Astrocyte (in vitro differentiated cells and primary cell): Measurements from ENCODE around the gene ITGA8. TPM values are rescaled to one million over a fixed set of nuclear protein-coding genes. Genes with fewer than 3 reads are reported as not detected.

ENCODE experiments used
- DNase-seq: peaks from one replicate; pipeline ENCODE4 v3.0.0-alpha.2; 2010; ENCODE audit warnings: low read depth
- FAIRE-seq: peaks from 2 replicates; lab custom pipeline; 2011; peaks lifted over from hg19 to GRCh38; lab: Jason Lieb, UNC
- H2AFZ ChIP-seq: 2 replicates; pipeline ENCODE4 v1.6.0; 2012; ENCODE audit warnings: low read depth, low read length, inconsistent platforms
- H3K27ac ChIP-seq: 2 replicates; pipeline ENCODE4 v1.5.1; 2011; ENCODE audit warnings: low read depth, low read length, inconsistent platforms
- H3K27me3 ChIP-seq: 2 replicates; pipeline ENCODE4 v1.6.0; 2011; ENCODE audit warnings: low read length, inconsistent platforms; ENCODE audit not compliant: insufficient read depth
- H3K36me3 ChIP-seq: 2 replicates; pipeline ENCODE4 v1.5.1; 2011; ENCODE audit warnings: low read length, inconsistent platforms; ENCODE audit not compliant: insufficient read depth
- H3K4me1 ChIP-seq: 2 replicates; pipeline ENCODE4 v1.5.1; 2011; ENCODE audit warnings: low read length, inconsistent platforms; ENCODE audit not compliant: insufficient read depth
- H3K4me2 ChIP-seq: 2 replicates; pipeline ENCODE4 v1.6.0; 2012; ENCODE audit warnings: low read length, inconsistent platforms
- H3K4me3 ChIP-seq: 2 replicates; pipeline ENCODE4 v1.5.1; 2011; ENCODE audit warnings: low read depth, mild to moderate bottlenecking, low read length, inconsistent platforms; ENCODE audit not compliant: insufficient read depth
- H3K79me2 ChIP-seq: 2 replicates; pipeline ENCODE4 v1.6.0; 2012; ENCODE audit warnings: mild to moderate bottlenecking, low read length, inconsistent platforms; ENCODE audit not compliant: insufficient read depth
- H3K9ac ChIP-seq: 2 replicates; pipeline ENCODE4 v1.6.0; 2012; ENCODE audit warnings: mild to moderate bottlenecking, low read length, inconsistent platforms
- H3K9me3 ChIP-seq: 2 replicates; pipeline ENCODE4 v1.5.1; 2012; ENCODE audit warnings: low read depth, mild to moderate bottlenecking, low read length, inconsistent platforms; ENCODE audit not compliant: insufficient read depth
- H4K20me1 ChIP-seq: 2 replicates; pipeline ENCODE4 v1.6.0; 2012; ENCODE audit warnings: low read length, inconsistent platforms; ENCODE audit not compliant: insufficient read depth
- H3K27ac Mint-ChIP-seq: one replicate; pipeline ENCODE4 v1.8.0; 2021; ENCODE audit warnings: mild to moderate bottlenecking, mixed read lengths; ENCODE audit not compliant: unreplicated experiment
- H3K27me3 Mint-ChIP-seq: one replicate; pipeline ENCODE4 v1.8.0; 2021; ENCODE audit warnings: low read depth, mixed read lengths; ENCODE audit not compliant: unreplicated experiment
- H3K36me3 Mint-ChIP-seq: one replicate; pipeline ENCODE4 v1.8.0; 2021; ENCODE audit warnings: low read depth, mixed read lengths; ENCODE audit not compliant: unreplicated experiment
- H3K4me1 Mint-ChIP-seq: one replicate; pipeline ENCODE4 v1.8.0; 2021; ENCODE audit warnings: low read depth, mixed read lengths; ENCODE audit not compliant: unreplicated experiment
- H3K4me3 Mint-ChIP-seq: one replicate; pipeline ENCODE4 v1.8.0; 2021; ENCODE audit warnings: mild to moderate bottlenecking, moderate library complexity, mixed read lengths; ENCODE audit not compliant: unreplicated experiment
- H3K9me3 Mint-ChIP-seq: one replicate; pipeline ENCODE4 v1.8.0; 2021; ENCODE audit warnings: mild to moderate bottlenecking, mixed read lengths; ENCODE audit not compliant: unreplicated experiment
- EZH2 ChIP-seq: IDR thresholded peaks from 2 replicates; pipeline ENCODE4 v1.6.1; 2012; ENCODE audit warnings: mild to moderate bottlenecking, low read length, inconsistent platforms; ENCODE audit not compliant: insufficient read depth
- total RNA-seq: library from RNA; stranded (reverse); gene quantifications from 2 replicates; pipeline ENCODE4 v1.2.1, GENCODE V29; 2021
- TF ChIP-seq, protein P1 (sequence below): IDR thresholded peaks from 2 replicates; pipeline ENCODE4 v1.5.1; 2011; ENCODE audit warnings: low read depth, mild to moderate bottlenecking, inconsistent platforms, low read length, moderate library complexity; ENCODE audit not compliant: insufficient read depth

The ITGA8 gene
- total RNA-seq, 1 donor from 2014 or later, result not detected

- no peaks in the 10 kb centered on the region for H3K36me3 ChIP-seq
- H3K27ac Mint-ChIP-seq, result no peak overlapping the region
- FAIRE-seq, result no peak
- H3K36me3 Mint-ChIP-seq, result no peaks in the 10 kb centered on the region
- no peak overlapping the region for H3K27ac ChIP-seq
- H2AFZ ChIP-seq, result no peak overlapping the region
- no peak overlapping the region for H3K9ac ChIP-seq
- H3K4me3 ChIP-seq, result no peak overlapping the region
- H3K4me3 Mint-ChIP-seq, result no peak overlapping the region
- no peaks in the 10 kb centered on the region for H3K9me3 ChIP-seq
- no peaks in the 10 kb centered on the region for H4K20me1 ChIP-seq
- H3K9me3 Mint-ChIP-seq, result peaks cover 4% of the 10 kb centered on the region
- H3K4me1 ChIP-seq, result peaks cover 6% of the 10 kb centered on the region
- no peak for TF ChIP-seq EZH2
- TF ChIP-seq, protein P1, sequence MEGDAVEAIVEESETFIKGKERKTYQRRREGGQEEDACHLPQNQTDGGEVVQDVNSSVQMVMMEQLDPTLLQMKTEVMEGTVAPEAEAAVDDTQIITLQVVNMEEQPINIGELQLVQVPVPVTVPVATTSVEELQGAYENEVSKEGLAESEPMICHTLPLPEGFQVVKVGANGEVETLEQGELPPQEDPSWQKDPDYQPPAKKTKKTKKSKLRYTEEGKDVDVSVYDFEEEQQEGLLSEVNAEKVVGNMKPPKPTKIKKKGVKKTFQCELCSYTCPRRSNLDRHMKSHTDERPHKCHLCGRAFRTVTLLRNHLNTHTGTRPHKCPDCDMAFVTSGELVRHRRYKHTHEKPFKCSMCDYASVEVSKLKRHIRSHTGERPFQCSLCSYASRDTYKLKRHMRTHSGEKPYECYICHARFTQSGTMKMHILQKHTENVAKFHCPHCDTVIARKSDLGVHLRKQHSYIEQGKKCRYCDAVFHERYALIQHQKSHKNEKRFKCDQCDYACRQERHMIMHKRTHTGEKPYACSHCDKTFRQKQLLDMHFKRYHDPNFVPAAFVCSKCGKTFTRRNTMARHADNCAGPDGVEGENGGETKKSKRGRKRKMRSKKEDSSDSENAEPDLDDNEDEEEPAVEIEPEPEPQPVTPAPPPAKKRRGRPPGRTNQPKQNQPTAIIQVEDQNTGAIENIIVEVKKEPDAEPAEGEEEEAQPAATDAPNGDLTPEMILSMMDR, result no peak
- H3K4me1 Mint-ChIP-seq, result peaks cover 2% of the 10 kb centered on the region
- no peaks in the 10 kb centered on the region for H3K27me3 ChIP-seq
- no peak overlapping the region for H3K4me2 ChIP-seq
- no peak for DNase-seq
- H3K27me3 Mint-ChIP-seq, result peaks cover 7% of the 10 kb centered on the region
- no peaks in the 10 kb centered on the region for H3K79me2 ChIP-seq
These were observed 94.5 kb downstream of the ITGA8 start for GRCh38 chr10:15625261-15625660.

- H3K36me3 ChIP-seq, result no peaks in the 10 kb centered on the region
- Mint-ChIP-seq H3K27me3 (peaks cover 7% of the 10 kb centered on the region), H3K4me3 (no peak overlapping the region), H3K36me3 (no peaks in the 10 kb centered on the region), H3K4me1 (peaks cover 2% of the 10 kb centered on the region), H3K27ac (no peak overlapping the region), H3K9me3 (peaks cover 4% of the 10 kb centered on the region)
- peaks cover 6% of the 10 kb centered on the region for H3K4me1 ChIP-seq
- no peak overlapping the region for H3K4me3 ChIP-seq
- no peaks in the 10 kb centered on the region for H3K27me3 ChIP-seq
- peak; percentile 23 for DNase-seq
- TF ChIP-seq, protein P1, result no peak
- no peak for TF ChIP-seq EZH2
- H3K79me2 ChIP-seq, result no peaks in the 10 kb centered on the region
- FAIRE-seq, result no peak
- no peak overlapping the region for H3K9ac ChIP-seq
- no peak overlapping the region for H2AFZ ChIP-seq
- H3K9me3 ChIP-seq, result no peaks in the 10 kb centered on the region
- H3K27ac ChIP-seq, result no peak overlapping the region
- no peak overlapping the region for H3K4me2 ChIP-seq
- no peaks in the 10 kb centered on the region for H4K20me1 ChIP-seq
These were observed 95.1 kb downstream of the ITGA8 start for GRCh38 chr10:15624401-15625196.
